Common myeloid progenitor, CD34-positive (primary cell): Measurements from ENCODE around the gene PCED1B.

Source experiments
- CTCF ChIA-PET: fragments of 350-600 bp; sonication (Branson Sonifier 250); formaldehyde crosslinking; loops from one replicate; lab custom pipeline; 2021; ENCODE audit warnings: antibody characterized with exemption; lab: Charles Lee
- POLR2A ChIA-PET: fragments of 350-600 bp; sonication (Branson Sonifier 250); formaldehyde crosslinking; loops from one replicate; lab custom pipeline; 2021; ENCODE audit warnings: antibody characterized with exemption; lab: Charles Lee
- DNase-seq, 3 donors: peaks; one replicate each; pipeline versions ENCODE4 v3.0.0 to v3.0.0-alpha.2; 2013
- H3K27ac ChIP-seq, 2 experiments: 1 replicate in 1 of 2; 2 replicates in 1 of 2; pipeline ENCODE4 v1.7.0; 2013; ENCODE audit warnings: inconsistent platforms in 2 of 2, low read length in 2 of 2, mild to moderate bottlenecking in 2 of 2, low read depth in 1 of 2, moderate library complexity in 1 of 2; ENCODE audit not compliant: severe bottlenecking in 2 of 2, insufficient read depth in 1 of 2, poor library complexity in 1 of 2
- H3K27me3 ChIP-seq, 5 experiments: replicated peaks in 2 of 5; 1 replicate in 3 of 5; 2 replicates in 2 of 5; pipeline versions ENCODE4 v1.6.1 to v1.7.0; 2013; ENCODE audit warnings: low read length in 4 of 5, mild to moderate bottlenecking in 2 of 5, moderate library complexity in 2 of 5, inconsistent platforms in 1 of 5; ENCODE audit not compliant: insufficient read depth in 5 of 5, control insufficient read depth in 4 of 5
- H3K36me3 ChIP-seq, 4 experiments: 1 replicate in 2 of 4; 2 replicates in 2 of 4; pipeline versions ENCODE4 v1.6.1 to v1.7.0; 2013; ENCODE audit warnings: low read length in 3 of 4, control low read depth in 1 of 4, mild to moderate bottlenecking in 1 of 4; ENCODE audit not compliant: control insufficient read depth in 4 of 4, insufficient read depth in 4 of 4
- H3K4me1 ChIP-seq, 4 experiments: 1 replicate in 3 of 4; 2 replicates in 1 of 4; pipeline versions ENCODE4 v1.6.1 to v1.7.1; 2013; ENCODE audit warnings: low read length in 3 of 4, mild to moderate bottlenecking in 3 of 4, control low read depth in 1 of 4, inconsistent platforms in 1 of 4, moderate library complexity in 1 of 4; ENCODE audit not compliant: control insufficient read depth in 4 of 4, insufficient read depth in 4 of 4; ENCODE audit errors: control extremely low read depth in 1 of 4
- H3K4me3 ChIP-seq, 7 experiments: 1 replicate in 4 of 7; 2 replicates in 3 of 7; pipeline versions ENCODE4 v1.5.1 to v1.7.0; 2013; ENCODE audit warnings: mild to moderate bottlenecking in 7 of 7, low read length in 6 of 7, moderate library complexity in 6 of 7, inconsistent platforms in 2 of 7, low read depth in 2 of 7, control low read depth in 1 of 7; ENCODE audit not compliant: insufficient read depth in 4 of 7, control insufficient read depth in 1 of 7; ENCODE audit errors: extremely low read depth in 1 of 7
- H3K9me3 ChIP-seq, 5 experiments: 1 replicate in 4 of 5; 2 replicates in 1 of 5; pipeline versions ENCODE4 v1.6.1 to v1.7.1; 2013; ENCODE audit warnings: low read length in 4 of 5, mild to moderate bottlenecking in 2 of 5, inconsistent platforms in 1 of 5, low read depth in 1 of 5, moderate library complexity in 1 of 5; ENCODE audit not compliant: control insufficient read depth in 4 of 5, insufficient read depth in 2 of 5; ENCODE audit errors: control extremely low read depth in 1 of 5
- WGBS: methylation state at CpG from one replicate; pipeline ENCODE4 v1.1.5; 2013; ENCODE audit not compliant: insufficient coverage; 5-methylcytosine and 5-hydroxymethylcytosine counted together

Gene PCED1B

DNA sequence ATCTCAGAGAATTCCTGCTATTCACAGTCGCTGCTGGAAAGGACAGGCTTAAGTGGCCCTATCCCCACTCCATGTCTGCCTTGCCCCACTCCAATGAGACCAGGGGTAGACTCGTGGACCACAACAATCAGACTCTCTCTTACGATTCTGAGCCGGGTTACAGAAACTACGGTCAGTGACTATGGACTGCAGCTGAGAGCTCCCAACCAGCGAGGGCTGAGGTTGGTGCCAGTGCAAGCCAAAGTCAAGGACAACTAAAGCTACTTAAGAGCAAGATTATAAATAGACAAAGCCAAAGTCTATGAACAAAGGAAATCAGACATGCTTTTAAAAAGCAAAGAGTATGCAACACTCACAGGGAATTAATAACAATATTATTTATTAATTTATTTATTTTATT is 18.7 kb downstream of the PCED1B start:
- DNase-seq: no peak
- no peak overlapping the region for H3K27ac ChIP-seq
- WGBS: 100% methylated on average over 5 of the region's 6 CpGs

DNA sequence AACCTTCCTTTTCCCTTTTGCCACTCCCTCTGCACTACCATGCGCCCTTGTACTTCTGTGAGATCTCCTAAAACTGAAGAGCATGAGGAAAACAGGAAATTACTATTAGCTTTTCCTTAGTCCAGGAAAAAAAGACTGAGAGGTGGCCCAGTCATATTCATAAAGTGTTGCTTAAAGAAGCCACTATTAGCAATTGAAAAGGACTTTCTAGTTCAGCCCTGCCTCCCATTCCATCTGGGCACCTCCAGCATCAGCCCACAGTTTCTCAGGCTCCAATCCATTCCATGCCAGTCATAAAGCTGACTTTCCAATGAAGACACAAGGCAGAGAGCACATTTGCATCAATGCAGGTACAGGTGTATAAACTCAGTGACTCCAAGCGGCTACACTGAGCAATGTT is 20.2 kb downstream of the PCED1B start:
- 100% methylated on average over 1 of the region's 2 CpGs for WGBS
- CTCF ChIA-PET: no interaction called here

More for the DNA sequence above, 18.7 kb downstream of the PCED1B start:
- POLR2A ChIA-PET: no interaction called here
- CTCF ChIA-PET: no interaction called here
- Histone ChIP-seq H3K27me3 (no peaks in the 10 kb centered on the region), H3K4me1 (no peaks in the 10 kb centered on the region), H3K36me3 (no peaks in the 10 kb centered on the region), H3K9me3 (no peaks in the 10 kb centered on the region), H3K4me3 (no peak overlapping the region)

DNA sequence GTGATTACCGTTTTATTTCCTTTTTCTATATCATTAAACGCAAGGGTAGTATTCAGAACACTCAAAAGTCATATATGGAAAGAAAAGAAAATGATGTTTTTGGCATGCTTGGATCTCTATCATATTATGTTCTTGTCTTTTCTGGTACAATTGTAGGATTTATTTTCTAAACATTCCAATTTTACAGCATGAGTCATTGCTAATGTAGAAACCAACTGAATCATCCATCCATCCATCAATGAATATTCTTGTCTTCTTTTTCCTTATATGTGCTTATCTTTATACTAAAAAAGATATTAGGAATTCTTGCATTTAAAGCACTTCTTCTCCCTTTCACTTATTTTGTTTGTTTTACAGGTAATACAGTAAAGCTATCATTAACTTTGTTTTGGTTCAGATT is 20.7 kb downstream of the PCED1B start:
- CTCF ChIA-PET: no interaction called here
- no peaks in the 10 kb centered on the region for H3K27me3 ChIP-seq
- no peaks in the 10 kb centered on the region for H3K4me1 ChIP-seq
- H3K36me3 ChIP-seq: no peaks in the 10 kb centered on the region
- no peak for DNase-seq
- no CpG with 5 or more reads among the region's 2 CpGs for WGBS
- POLR2A ChIA-PET: no interaction called here
- no peak overlapping the region for H3K27ac ChIP-seq
- no peak overlapping the region for H3K4me3 ChIP-seq
- no peaks in the 10 kb centered on the region for H3K9me3 ChIP-seq

More for the DNA sequence above, 20.2 kb downstream of the PCED1B start:
- Histone ChIP-seq H3K27me3 (no peaks in the 10 kb centered on the region), H3K36me3 (no peaks in the 10 kb centered on the region), H3K9me3 (no peaks in the 10 kb centered on the region), H3K4me3 (no peak overlapping the region), H3K4me1 (no peaks in the 10 kb centered on the region), H3K27ac (no peak overlapping the region)
- POLR2A ChIA-PET: no interaction called here
- DNase-seq: no peak

DNA sequence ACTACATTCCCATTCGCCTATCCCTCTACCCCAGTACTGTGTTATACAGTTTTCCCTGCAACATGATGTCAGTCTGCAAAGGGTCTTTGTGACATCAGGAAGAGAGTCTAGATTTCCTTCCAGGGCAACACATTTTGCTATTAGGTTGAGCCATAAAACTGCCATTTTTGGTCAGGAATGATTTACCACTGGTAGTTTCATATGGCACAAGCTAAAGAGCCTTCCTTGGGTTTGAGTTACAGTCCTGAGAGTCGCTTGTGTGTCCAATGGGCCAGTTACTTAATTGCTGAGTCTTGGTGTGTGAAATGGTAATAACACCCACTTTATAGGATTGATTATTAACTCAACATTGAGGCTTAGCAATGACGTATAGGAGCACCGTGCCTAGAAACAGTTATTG is 23.0 kb downstream of the PCED1B start:
- Histone ChIP-seq H3K4me3 (no peak overlapping the region), H3K36me3 (no peaks in the 10 kb centered on the region), H3K9me3 (no peaks in the 10 kb centered on the region), H3K4me1 (no peaks in the 10 kb centered on the region), H3K27me3 (no peaks in the 10 kb centered on the region), H3K27ac (no peak overlapping the region)
- 100% methylated on average over 1 of the region's 4 CpGs for WGBS
- ChIA-PET POLR2A (no interaction called here), CTCF (interaction anchor here (0.7 kb wide), 1 partner anchor 456 kb away, joined by 3 read pairs; no protein-coding TSS in a partner anchor)
- no peak for DNase-seq

DNA sequence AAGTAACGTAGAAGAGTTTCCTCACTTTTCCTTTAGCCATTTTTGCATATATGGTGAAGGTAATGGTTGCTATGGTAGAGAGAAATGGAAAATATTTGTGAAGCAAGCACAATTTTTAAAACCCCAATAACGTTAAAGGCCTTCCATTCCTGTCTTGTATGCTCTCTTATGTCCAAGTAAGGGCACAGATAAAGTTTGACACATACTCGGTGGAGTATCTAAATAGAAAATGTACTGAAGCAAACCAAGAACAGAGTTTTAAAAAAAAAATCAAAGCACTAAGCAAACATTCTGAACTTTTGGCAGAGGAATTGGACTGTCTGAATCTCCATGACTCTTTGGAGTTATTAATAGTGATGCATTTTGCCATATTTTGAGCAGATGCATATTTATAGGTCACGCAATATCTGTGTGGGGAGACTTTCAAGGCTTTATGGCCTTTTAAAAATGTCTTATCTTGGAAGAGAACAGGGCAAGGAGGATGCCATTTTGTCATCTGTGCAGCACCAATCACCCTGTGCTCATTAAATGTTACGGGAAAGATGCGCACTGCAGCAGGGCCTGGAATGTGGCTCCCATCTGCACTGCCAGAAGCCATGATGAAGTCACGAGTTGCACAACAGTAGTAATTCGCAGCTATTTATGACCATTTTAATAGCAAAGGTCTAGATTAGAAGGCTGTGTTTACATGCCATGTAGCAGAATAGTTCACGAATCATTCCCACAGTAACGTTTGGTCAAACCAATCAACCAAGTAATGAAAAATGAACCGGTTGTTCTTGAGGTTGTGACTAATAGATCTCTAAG is 23.6 kb downstream of the PCED1B start:
- CTCF ChIA-PET: no interaction called here
- WGBS: 97% methylated on average over 9 of the region's 11 CpGs
- H3K4me1 ChIP-seq: peaks cover 0 to 2% (median under 1%) of the 10 kb centered on the region in 4 experiments

DNA sequence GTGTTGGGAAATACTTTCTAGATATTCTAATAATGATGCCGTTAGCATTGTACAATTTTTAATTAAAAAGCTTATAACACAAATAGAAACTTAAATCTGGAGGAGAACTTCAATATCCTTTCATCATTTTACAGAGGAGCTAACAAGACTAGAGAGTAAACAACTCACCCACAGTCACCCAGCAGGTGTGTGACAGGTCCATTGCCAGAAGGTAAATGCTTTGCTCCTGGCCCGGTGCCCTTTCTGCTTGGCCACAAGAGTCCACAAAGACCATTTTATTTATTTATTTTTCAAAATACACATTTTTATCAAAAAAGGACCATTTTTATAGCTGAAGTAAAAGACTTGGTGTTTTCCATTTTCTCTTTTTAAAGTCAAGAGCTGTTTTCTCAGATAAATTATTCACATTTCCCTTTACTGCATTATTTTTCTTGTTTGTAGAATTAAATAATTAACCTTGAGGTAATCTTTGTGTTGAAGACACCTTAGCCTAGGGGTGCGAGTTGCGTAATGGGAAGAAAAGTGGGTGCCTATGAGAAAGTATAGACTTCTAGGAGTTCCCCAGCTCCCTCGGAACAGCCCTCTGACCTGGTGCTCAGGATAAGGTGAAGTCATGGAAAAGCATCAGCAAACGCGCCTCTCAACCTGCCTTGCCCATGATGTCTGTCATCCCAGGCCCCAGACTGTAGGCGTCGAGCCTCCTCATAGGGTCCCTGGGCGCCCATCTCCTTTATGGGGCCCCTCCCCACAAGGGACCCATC is 26.7 kb downstream of the PCED1B start:
- H3K4me1 ChIP-seq: peaks cover 0 to 3% (median 1%) of the 10 kb centered on the region in 4 experiments
- WGBS: 100% methylated on average over 5 of the region's 10 CpGs
- H3K4me3 ChIP-seq: no peak overlapping the region
- ChIA-PET CTCF (interaction anchor here (0.7 kb wide), 1 partner anchor 12 kb away, joined by 3 read pairs; no protein-coding TSS in a partner anchor), POLR2A (no interaction called here)
- H3K27ac ChIP-seq: no peak overlapping the region
- H3K9me3 ChIP-seq: no peaks in the 10 kb centered on the region
- H3K27me3 ChIP-seq: no peaks in the 10 kb centered on the region
- H3K36me3 ChIP-seq: no peaks in the 10 kb centered on the region
- no peak for DNase-seq

More for the DNA sequence above, 23.6 kb downstream of the PCED1B start:
- H3K36me3 ChIP-seq: no peaks in the 10 kb centered on the region
- no peak for DNase-seq
- H3K27ac ChIP-seq: no peak overlapping the region
- H3K4me3 ChIP-seq: no peak overlapping the region
- H3K27me3 ChIP-seq: no peaks in the 10 kb centered on the region
- POLR2A ChIA-PET: no interaction called here
- no peaks in the 10 kb centered on the region for H3K9me3 ChIP-seq

DNA sequence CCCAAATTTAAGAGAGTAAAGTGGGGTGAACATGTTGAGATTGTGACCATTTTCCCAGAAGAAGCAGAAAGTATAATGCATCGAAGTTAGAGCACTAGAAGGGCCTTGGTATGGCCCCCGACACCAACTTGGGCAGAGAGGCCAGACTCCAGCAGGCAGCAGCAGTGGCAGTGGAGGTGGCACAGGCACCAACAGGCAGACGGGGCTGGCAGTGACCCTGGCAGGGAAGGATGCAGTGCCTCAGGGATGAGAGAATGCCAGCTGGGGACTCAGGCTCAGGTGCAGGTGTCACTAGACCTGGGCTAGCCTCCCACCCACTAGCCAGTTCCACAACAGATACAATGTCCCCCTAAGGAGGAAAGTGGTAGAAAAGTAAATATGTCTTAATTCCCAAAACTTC is 28.0 kb downstream of the PCED1B start:
- Histone ChIP-seq H3K4me1 (peaks cover 0 to 3% (median 1%) of the 10 kb centered on the region in 4 experiments), H3K27me3 (no peaks in the 10 kb centered on the region), H3K9me3 (no peaks in the 10 kb centered on the region), H3K4me3 (no peak overlapping the region), H3K27ac (no peak overlapping the region), H3K36me3 (no peaks in the 10 kb centered on the region)
- no peak for DNase-seq
- ChIA-PET POLR2A (no interaction called here), CTCF (interaction anchor here (2.0 kb wide), 1 partner anchor 11 kb away, joined by 4 read pairs; no protein-coding TSS in a partner anchor)
- 100% methylated on average over 2 of the region's 3 CpGs for WGBS
